Measurements from ENCODE around the gene LTBP1.
"Not testable (repeated sequence)": the region's sequence is repeated elsewhere in the genome, so short reads cannot be mapped to it uniquely, and the experiment has no call there.

LTBP1 gene

GRCh38 chr2:33225350-33225749, 278.6 kb downstream of the LTBP1 start:
- no peak for DNase-seq (ENCODE audit: low spot score)

GRCh38 chr2:33226546-33226945, 279.8 kb downstream of the LTBP1 start:
- no peak for DNase-seq (ENCODE audit: low spot score)

- DNase-seq (ENCODE audit: low spot score) = no peak
Measured at GRCh38 chr2:33229646-33230045, 282.9 kb downstream of the LTBP1 start.

- no peak for DNase-seq (ENCODE audit: low spot score)
Measured at GRCh38 chr2:33230195-33230594, 283.4 kb downstream of the LTBP1 start.

GRCh38 chr2:33230842-33231241, 284.1 kb downstream of the LTBP1 start:
- DNase-seq (ENCODE audit: low spot score) = no peak

GRCh38 chr2:33235559-33235958, 288.8 kb downstream of the LTBP1 start:
- not testable (repeated sequence) for DNase-seq (ENCODE audit: low spot score)

- no peak for DNase-seq (ENCODE audit: low spot score)
Measured at GRCh38 chr2:33236482-33237385, 290.0 kb downstream of the LTBP1 start.

- no peak for DNase-seq (ENCODE audit: low spot score)
Measured at GRCh38 chr2:33238111-33238510, 291.4 kb downstream of the LTBP1 start.

GRCh38 chr2:33240178-33240577, 293.4 kb downstream of the LTBP1 start:
- no peak for DNase-seq (ENCODE audit: low spot score)

- no peak for DNase-seq (ENCODE audit: low spot score)
Measured at GRCh38 chr2:33241072-33241471, 294.3 kb downstream of the LTBP1 start.

- no peak for DNase-seq (ENCODE audit: low spot score)
Measured at GRCh38 chr2:33241581-33241980, 294.8 kb downstream of the LTBP1 start.

- DNase-seq (ENCODE audit: low spot score) = no peak
Measured at GRCh38 chr2:33242845-33243244, 296.1 kb downstream of the LTBP1 start.

- no peak for DNase-seq (ENCODE audit: low spot score)
Measured at GRCh38 chr2:33246432-33246831, 299.7 kb downstream of the LTBP1 start.

GRCh38 chr2:33247365-33247764, 300.6 kb downstream of the LTBP1 start:
- no peak for DNase-seq (ENCODE audit: low spot score)

- DNase-seq (ENCODE audit: low spot score) = no peak
Measured at GRCh38 chr2:33250417-33251029, 303.8 kb downstream of the LTBP1 start.

- no peak for DNase-seq (ENCODE audit: low spot score)
Measured at GRCh38 chr2:33256162-33256755, 309.5 kb downstream of the LTBP1 start.

GRCh38 chr2:33258387-33258786, 311.6 kb downstream of the LTBP1 start:
- DNase-seq (ENCODE audit: low spot score) = no peak

GRCh38 chr2:33262097-33262496, 315.3 kb downstream of the LTBP1 start:
- DNase-seq (ENCODE audit: low spot score) = no peak

- DNase-seq (ENCODE audit: low spot score) = no peak
Measured at GRCh38 chr2:33264766-33265165, 318.0 kb downstream of the LTBP1 start.

GRCh38 chr2:33265584-33266338, 319.0 kb downstream of the LTBP1 start:
- no peak for DNase-seq (ENCODE audit: low spot score)

GRCh38 chr2:33266467-33266866, 319.7 kb downstream of the LTBP1 start:
- DNase-seq (ENCODE audit: low spot score) = no peak

- DNase-seq (ENCODE audit: low spot score) = no peak
Measured at GRCh38 chr2:33267043-33267442, 320.3 kb downstream of the LTBP1 start.

All from hepatic stellate cell (primary cell).